Hepatocyte (in vitro differentiated cells): ENCODE measurements around the gene CENPU.

Source experiments
- CTCF ChIP-seq: fragments of 200-600 bp; sonication (generic); IDR thresholded peaks from 2 replicates; pipeline ENCODE4 v1.5.1; 2016; ENCODE audit warnings: antibody characterized with exemption, mild to moderate bottlenecking; ENCODE audit not compliant: poor library complexity
- EZH2 ChIP-seq: fragments of 200-600 bp; sonication (generic); IDR thresholded peaks from 2 replicates; pipeline ENCODE4 v1.6.1; 2016; ENCODE audit warnings: antibody characterized with exemption, mild to moderate bottlenecking, borderline replicate concordance
- EZH2phosphoT487 ChIP-seq: fragments of 200-600 bp; sonication (generic); IDR thresholded peaks from one replicate; pipeline ENCODE4 v1.6.1; 2018; ENCODE audit warnings: antibody characterized with exemption, mild to moderate bottlenecking, low read depth, moderate library complexity; ENCODE audit not compliant: unreplicated experiment, severe bottlenecking

- TF ChIP-seq EZH2 (no peak), CTCF (no peak), EZH2phosphoT487 (no peak)
Measured at GRCh38 chr4:184671101-184671500, 62.8 kb downstream of the CENPU start.
